DOHH2 (cell line): ENCODE data around the gene MRPL22.

Experiments used
- H3F3A ChIP-seq: fragments of 200-600 bp; sonication (generic), shearing (Covaris generic); 2 replicates; pipeline ENCODE4 v1.6.0; 2016; ENCODE audit warnings: antibody characterized with exemption, mild to moderate bottlenecking; ENCODE audit not compliant: control insufficient read depth, insufficient read depth
- H3K27ac ChIP-seq: fragments of 200-600 bp; sonication (generic); 2 replicates; pipeline ENCODE4 v1.5.1; 2014; ENCODE audit warnings: low read depth, mild to moderate bottlenecking, low read length, moderate library complexity
- H3K27me3 ChIP-seq: fragments of 200-600 bp; sonication (generic); 2 replicates; pipeline ENCODE4 v1.6.1; 2014; ENCODE audit warnings: mild to moderate bottlenecking, low read length, mixed read lengths; ENCODE audit not compliant: control insufficient read depth
- H3K36me3 ChIP-seq: fragments of 200-600 bp; sonication (generic); 2 replicates; pipeline ENCODE4 v1.6.1; 2014; ENCODE audit warnings: mild to moderate bottlenecking, low read length, moderate library complexity, mixed read lengths; ENCODE audit not compliant: control insufficient read depth
- H3K4me1 ChIP-seq: fragments of 200-600 bp; sonication (generic); 2 replicates; pipeline ENCODE4 v1.6.1; 2014; ENCODE audit warnings: mild to moderate bottlenecking, low read length, mixed read lengths; ENCODE audit not compliant: control insufficient read depth
- H3K4me2 ChIP-seq: fragments of 200-600 bp; sonication (generic); 2 replicates; pipeline ENCODE4 v1.6.0; 2014; ENCODE audit warnings: mild to moderate bottlenecking, low read length, moderate library complexity
- H3K4me3 ChIP-seq: fragments of 200-600 bp; sonication (generic); 2 replicates; pipeline ENCODE4 v1.5.1; 2014; ENCODE audit warnings: mild to moderate bottlenecking, low read length, mixed read lengths
- H3K79me2 ChIP-seq: fragments of 200-600 bp; sonication (generic); 2 replicates; pipeline ENCODE4 v1.6.1; 2014; ENCODE audit warnings: mild to moderate bottlenecking, low read length, mixed read lengths; ENCODE audit not compliant: control insufficient read depth
- H3K9me2 ChIP-seq: fragments of 200-600 bp; sonication (generic); replicated peaks from 2 replicates; pipeline ENCODE4 v1.6.1; 2014; ENCODE audit warnings: mild to moderate bottlenecking, low read length, mixed read lengths; ENCODE audit not compliant: control insufficient read depth
- H3K9me3 ChIP-seq: fragments of 200-600 bp; sonication (generic); 2 replicates; pipeline ENCODE4 v1.6.1; 2014; ENCODE audit warnings: antibody characterized with exemption, low read length, mixed read lengths; ENCODE audit not compliant: control insufficient read depth, insufficient read depth
- H4K20me1 ChIP-seq: fragments of 200-600 bp; sonication (generic); 2 replicates; pipeline ENCODE4 v1.6.0; 2014; ENCODE audit warnings: low read depth, mild to moderate bottlenecking, antibody characterized with exemption, low read length, moderate library complexity; ENCODE audit not compliant: control insufficient read depth, insufficient read depth
- CTCF ChIP-seq: fragments of 200-600 bp; sonication (generic); IDR thresholded peaks from one replicate; pipeline ENCODE4 v1.5.1; 2014; ENCODE audit warnings: antibody characterized with exemption, mild to moderate bottlenecking, low read depth, low read length; ENCODE audit not compliant: poor library complexity, severe bottlenecking
- EZH2phosphoT487 ChIP-seq: fragments of 200-600 bp; sonication (generic); IDR thresholded peaks from 2 replicates; pipeline ENCODE4 v1.6.1; 2017; ENCODE audit warnings: borderline replicate concordance, mild to moderate bottlenecking, antibody characterized with exemption, low read length, moderate library complexity, mixed read lengths

MRPL22 gene

GRCh38 chr5:154947778-154948177 lies 6.9 kb downstream of the MRPL22 start:
- peaks cover 52% of the 10 kb centered on the region for H3K36me3 ChIP-seq
- no peaks in the 10 kb centered on the region for H3K27me3 ChIP-seq
- no peaks in the 10 kb centered on the region for H3K9me2 ChIP-seq
- H3K4me2 ChIP-seq, result no peak overlapping the region
- no peak overlapping the region for H3K27ac ChIP-seq
- peaks cover 8% of the 10 kb centered on the region; the same call in 1 of the 2 replicates for H3F3A ChIP-seq
- no peaks in the 10 kb centered on the region for H3K9me3 ChIP-seq
- H3K4me1 ChIP-seq, result peaks cover 7% of the 10 kb centered on the region
- peaks cover 84% of the 10 kb centered on the region for H3K79me2 ChIP-seq
- no peak overlapping the region for H3K4me3 ChIP-seq
- TF ChIP-seq EZH2phosphoT487, result no peak
- no peak for TF ChIP-seq CTCF
- 0 out of 2 replicates have a peak, but pooled peaks cover 8% of the 10 kb centered on the region for H4K20me1 ChIP-seq

- Histone ChIP-seq H3K36me3 (peaks cover 49% of the 10 kb centered on the region), H3K9me2 (no peaks in the 10 kb centered on the region), H3K4me3 (no peak overlapping the region), H3K79me2 (peaks cover 81% of the 10 kb centered on the region), H3K27me3 (no peaks in the 10 kb centered on the region), H4K20me1 (0 out of 2 replicates have a peak, but pooled peaks cover 8% of the 10 kb centered on the region), H3K27ac (no peak overlapping the region), H3K4me2 (no peak overlapping the region), H3F3A (peaks cover 8% of the 10 kb centered on the region; the same call in 1 of the 2 replicates), H3K9me3 (no peaks in the 10 kb centered on the region), H3K4me1 (peaks cover 3% of the 10 kb centered on the region)
- TF ChIP-seq EZH2phosphoT487 (no peak), CTCF (no peak)
These were observed 7.4 kb downstream of the MRPL22 start for GRCh38 chr5:154948313-154948712.

DNA sequence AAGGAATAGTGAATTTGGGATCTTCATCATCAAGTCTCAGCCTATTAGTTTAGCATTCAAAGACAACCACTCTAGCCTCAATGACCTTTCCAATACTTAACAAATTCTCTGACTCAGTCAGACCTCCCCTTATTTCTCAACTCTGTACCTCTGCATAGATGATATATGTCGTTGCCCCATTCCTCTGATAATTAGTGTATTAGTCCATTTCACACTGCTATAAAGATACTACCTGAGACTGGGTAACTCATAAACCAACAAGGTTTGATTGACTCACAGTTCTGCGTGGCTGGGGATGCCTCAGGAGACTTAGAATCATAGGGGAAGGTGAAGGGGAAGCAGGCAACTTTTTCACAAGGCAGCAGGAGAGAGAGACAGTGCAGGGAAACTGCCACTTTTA lies 8.9 kb downstream of the MRPL22 start:
- H3F3A ChIP-seq, result 0 out of 2 replicates have a peak, but pooled peaks cover 4% of the 10 kb centered on the region
- no peak overlapping the region for H3K4me2 ChIP-seq
- no peaks in the 10 kb centered on the region for H3K9me2 ChIP-seq
- no peaks in the 10 kb centered on the region for H3K27me3 ChIP-seq
- TF ChIP-seq EZH2phosphoT487 (no peak), CTCF (no peak)
- peaks cover 3% of the 10 kb centered on the region for H3K4me1 ChIP-seq
- H4K20me1 ChIP-seq, result 0 out of 2 replicates have a peak, but pooled peaks cover 8% of the 10 kb centered on the region
- H3K9me3 ChIP-seq, result no peaks in the 10 kb centered on the region
- H3K36me3 ChIP-seq, result peaks cover 45% of the 10 kb centered on the region
- H3K4me3 ChIP-seq, result no peak overlapping the region
- H3K79me2 ChIP-seq, result peaks cover 68% of the 10 kb centered on the region
- no peak overlapping the region for H3K27ac ChIP-seq
